ENCODE measurements around the gene TMPO. TPM values are rescaled to one million over a fixed set of nuclear protein-coding genes. Genes with fewer than 3 reads are reported as not detected.

The TMPO gene
- total RNA-seq, 1 experiment from 2014 or later, result 202 TPM

- Histone ChIP-seq H4K8ac (replicated peaks; ENCODE audit: insufficient read length, low read depth, low read length) (no peak overlapping the region), H3K79me2 (ENCODE audit: insufficient read depth, low read length) (no peaks in the 10 kb centered on the region), H4K5ac (ENCODE audit: insufficient read length, low read depth, low read length) (no peak overlapping the region), H3T11ph (ENCODE audit: low read length) (no peak overlapping the region), H3K9ac (ENCODE audit: extremely low read depth, insufficient read length, low read length) (no peak overlapping the region), H2BK12ac (ENCODE audit: insufficient read length, low read depth, low read length) (no peak overlapping the region), H2BK15ac (ENCODE audit: low read depth, low read length) (no peak overlapping the region), H4K91ac (ENCODE audit: insufficient read length, low read depth, low read length) (no peak overlapping the region), H2BK120ac (ENCODE audit: low read depth, low read length, poor library complexity, severe bottlenecking) (no peak overlapping the region), H4K20me1 (ENCODE audit: control insufficient read depth, insufficient read depth, insufficient read length) (no peaks in the 10 kb centered on the region), H3K79me1 (ENCODE audit: insufficient read depth, low read depth, low read length, poor library complexity, severe bottlenecking) (no peaks in the 10 kb centered on the region), H3K27ac (ENCODE audit: insufficient read length, low read depth, low read length) (no peak overlapping the region), H3K23me2 (ENCODE audit: insufficient read length, low read depth, low read length, poor library complexity, severe bottlenecking) (no peaks in the 10 kb centered on the region), H3K27me3 (ENCODE audit: insufficient read depth, low read length) (no peaks in the 10 kb centered on the region; the same call in 1 of the 2 replicates), H3K23ac (ENCODE audit: insufficient read length, low read depth, low read length) (no peak overlapping the region), H2AFZ (ENCODE audit: low read length) (no peak overlapping the region), H3K4me1 (ENCODE audit: insufficient read depth, low read length) (no peaks in the 10 kb centered on the region), H3K14ac (ENCODE audit: insufficient read depth, low read length) (no peak overlapping the region), H2BK5ac (ENCODE audit: insufficient read length, low read length) (no peak overlapping the region), H2AK5ac (ENCODE audit: insufficient read length, low read length) (no peak overlapping the region), H3K56ac (ENCODE audit: insufficient read length, low read depth, low read length) (no peak overlapping the region), H3K9me3 (ENCODE audit: control insufficient read depth, low read depth, low read length) (no peaks in the 10 kb centered on the region), H3K4ac (ENCODE audit: low read depth, low read length) (no peak overlapping the region), H2BK20ac (ENCODE audit: low read depth, low read length, poor library complexity, severe bottlenecking) (no peak overlapping the region), H3K4me2 (ENCODE audit: insufficient read depth, insufficient read length, low read length) (no peak overlapping the region), H3K18ac (ENCODE audit: insufficient read length, low read depth, low read length) (no peak overlapping the region)
- no peak for DNase-seq
- Mint-ChIP-seq H3K4me3 (no peak overlapping the region), H3K27me3 (ENCODE audit: low read depth) (no peaks in the 10 kb centered on the region; the same call in 1 of the 2 replicates), H3K4me1 (no peaks in the 10 kb centered on the region), H3K27ac (no peak overlapping the region), H3K9me3 (no peaks in the 10 kb centered on the region), H3K36me3 (ENCODE audit: insufficient read depth in 1 of 3, low read depth in 3 of 3) (no peaks in the 10 kb centered on the region)
- WGBS (ENCODE audit: extremely low coverage, insufficient read length, low lambda C conversion rate), result no CpG with 5 or more reads among the region's 5 CpGs
- no peak for TF ChIP-seq CTCF (conservative IDR thresholded peaks at IDR 0.05)
These were observed 64.0 kb downstream of the TMPO start for GRCh38 chr12:98579347-98579746.
